Panc1 (cell line): ENCODE data around the gene TMOD4.

Experiments used
- CTCF ChIP-seq: fragments of 450-650 bp; IDR thresholded peaks from 2 replicates; pipeline ENCODE4 v1.5.1; 2017; ENCODE audit warnings: mild to moderate bottlenecking
- REST ChIP-seq, 2 experiments: IDR thresholded peaks; 2 replicates each; pipeline ENCODE4 v1.6.1; 2011 to 2012; ENCODE audit warnings: low read depth in 2 of 2, control low read depth in 1 of 2, low read length in 1 of 2, mild to moderate bottlenecking in 1 of 2, moderate library complexity in 1 of 2; ENCODE audit not compliant: insufficient read depth in 1 of 2

GRCh38 chr1:151187205-151187604 lies 11.4 kb upstream of the TMOD4 start:
- TF ChIP-seq CTCF = no peak
- TF ChIP-seq REST (IDR thresholded peaks at IDR 0.05; ENCODE audit: insufficient read depth in 1 of 2, low read depth in 2 of 2, low read length in 1 of 2) = no peak
